ENCODE results near the gene TAF11L9. TPM values are rescaled to one million over a fixed set of nuclear protein-coding genes. Genes with fewer than 3 reads are reported as not detected.

Gene TAF11L9
- polyA plus RNA-seq, 3 donors from 2014 or later, result not detected

Other genes with a start within 250 kb of the TAF11L9 start
- not detected for gene TAF11L2, start 96.2 kb downstream of the TAF11L9 start, polyA plus RNA-seq
- not detected for gene TAF11L3, start 76.0 kb downstream of the TAF11L9 start, polyA plus RNA-seq
- gene TAF11L4, start 72.6 kb downstream of the TAF11L9 start, polyA plus RNA-seq, result not detected
- gene TAF11L5, start 69.2 kb downstream of the TAF11L9 start, polyA plus RNA-seq, result not detected
- not detected for gene TAF11L6, start 65.7 kb downstream of the TAF11L9 start, polyA plus RNA-seq
- not detected for gene TAF11L7, start 8.6 kb downstream of the TAF11L9 start, polyA plus RNA-seq
- not detected for gene TAF11L8, start 3.4 kb downstream of the TAF11L9 start, polyA plus RNA-seq
- not detected for gene TAF11L10, start 3.4 kb upstream of the TAF11L9 start, polyA plus RNA-seq
- not detected for gene TAF11L11, start 9.8 kb upstream of the TAF11L9 start, polyA plus RNA-seq
- not detected for gene TAF11L12, start 16.0 kb upstream of the TAF11L9 start, polyA plus RNA-seq
- not detected for gene TAF11L13, start 37.7 kb upstream of the TAF11L9 start, polyA plus RNA-seq
- gene TAF11L14, start 40.1 kb upstream of the TAF11L9 start, polyA plus RNA-seq, result not detected